BE2C (cell line): ENCODE data around the gene MACC1.
"Not testable (repeated sequence)": the region's sequence is repeated elsewhere in the genome, so short reads cannot be mapped to it uniquely, and the experiment has no call there.

Source experiments
- DNase-seq: peaks from one replicate; pipeline ENCODE4 v3.0.0-alpha.2; 2020
- H3K27me3 ChIP-seq: fragments of 250-450 bp; sonication (Bioruptor Pico); 2 replicates; pipeline ENCODE4 v1.5.1; 2020; ENCODE audit warnings: mild to moderate bottlenecking
- H3K36me3 ChIP-seq: fragments of 250-450 bp; sonication (Bioruptor Pico); 2 replicates; pipeline ENCODE4 v1.5.1; 2020; ENCODE audit warnings: mild to moderate bottlenecking
- H3K4me1 ChIP-seq: fragments of 250-450 bp; sonication (Bioruptor Pico); 2 replicates; pipeline ENCODE4 v1.5.1; 2020
- H3K4me3 ChIP-seq: 2 replicates; pipeline ENCODE4 v1.5.1; 2011; ENCODE audit warnings: low read depth, low read length
- H3K9me3 ChIP-seq: fragments of 250-450 bp; sonication (Bioruptor Pico); 2 replicates; pipeline ENCODE4 v1.5.1; 2020
- CTCF ChIP-seq: IDR thresholded peaks from 2 replicates; pipeline ENCODE4 v1.5.1; 2012; ENCODE audit warnings: mild to moderate bottlenecking, low read depth, low read length

MACC1 gene

GRCh38 chr7:20189852-20190251 lies 27.3 kb downstream of the MACC1 start:
- Histone ChIP-seq H3K4me1 (no peaks in the 10 kb centered on the region), H3K27me3 (no peaks in the 10 kb centered on the region), H3K4me3 (no peak overlapping the region), H3K36me3 (no peaks in the 10 kb centered on the region), H3K9me3 (no peaks in the 10 kb centered on the region)
- DNase-seq, result no peak
- no peak for TF ChIP-seq CTCF

- Histone ChIP-seq H3K27me3 (no peaks in the 10 kb centered on the region), H3K9me3 (no peaks in the 10 kb centered on the region), H3K4me1 (no peaks in the 10 kb centered on the region), H3K4me3 (no peak overlapping the region), H3K36me3 (no peaks in the 10 kb centered on the region)
- TF ChIP-seq CTCF, result no peak
- DNase-seq, result no peak
These were observed 28.6 kb downstream of the MACC1 start for GRCh38 chr7:20188567-20188966.

GRCh38 chr7:20187850-20188249 lies 29.3 kb downstream of the MACC1 start:
- H3K4me3 ChIP-seq, H3K4me1 ChIP-seq, DNase-seq, H3K27me3 ChIP-seq, H3K36me3 ChIP-seq, H3K9me3 ChIP-seq: not testable (repeated sequence)

GRCh38 chr7:20185988-20186387 lies 31.2 kb downstream of the MACC1 start:
- no peak overlapping the region for H3K4me3 ChIP-seq
- H3K36me3 ChIP-seq, result no peaks in the 10 kb centered on the region
- no peaks in the 10 kb centered on the region for H3K4me1 ChIP-seq
- no peaks in the 10 kb centered on the region for H3K27me3 ChIP-seq
- H3K9me3 ChIP-seq, result no peaks in the 10 kb centered on the region
- no peak for DNase-seq
- no peak for TF ChIP-seq CTCF

GRCh38 chr7:20183086-20183485 lies 34.1 kb downstream of the MACC1 start:
- TF ChIP-seq CTCF, result no peak
- no peak for DNase-seq
- H3K9me3 ChIP-seq, result no peaks in the 10 kb centered on the region

GRCh38 chr7:20176578-20177242 lies 40.5 kb downstream of the MACC1 start:
- Histone ChIP-seq H3K9me3 (no peaks in the 10 kb centered on the region), H3K4me3 (no peak overlapping the region), H3K4me1 (no peaks in the 10 kb centered on the region; the same call in 1 of the 2 replicates), H3K36me3 (no peaks in the 10 kb centered on the region), H3K27me3 (no peaks in the 10 kb centered on the region)
- no peak for TF ChIP-seq CTCF
- DNase-seq, result no peak

More at GRCh38 chr7:20183086-20183485, 34.1 kb downstream of the MACC1 start:
- no peaks in the 10 kb centered on the region for H3K36me3 ChIP-seq
- no peaks in the 10 kb centered on the region for H3K27me3 ChIP-seq
- H3K4me1 ChIP-seq, result no peaks in the 10 kb centered on the region
- H3K4me3 ChIP-seq, result no peak overlapping the region

- no peaks in the 10 kb centered on the region for H3K36me3 ChIP-seq
- H3K4me1 ChIP-seq, result no peaks in the 10 kb centered on the region; the same call in 1 of the 2 replicates
- DNase-seq, result no peak
- H3K9me3 ChIP-seq, result no peaks in the 10 kb centered on the region
- H3K4me3 ChIP-seq, result no peak overlapping the region
- no peaks in the 10 kb centered on the region for H3K27me3 ChIP-seq
- TF ChIP-seq CTCF, result no peak
These were observed 43.4 kb downstream of the MACC1 start for GRCh38 chr7:20173828-20174227.
